HG03432 (cell line): ENCODE results near the gene GRK3.
"Not testable (repeated sequence)": the region's sequence is repeated elsewhere in the genome, so short reads cannot be mapped to it uniquely, and the experiment has no call there.

Experiments used
- ATAC-seq: cut with Tn5 transposase; IDR thresholded peaks from one replicate; pipeline ENCODE4 v1.9.1; 2021; ENCODE audit warnings: mild to moderate bottlenecking, moderate library complexity; ENCODE audit not compliant: unreplicated experiment

The GRK3 gene

DNA sequence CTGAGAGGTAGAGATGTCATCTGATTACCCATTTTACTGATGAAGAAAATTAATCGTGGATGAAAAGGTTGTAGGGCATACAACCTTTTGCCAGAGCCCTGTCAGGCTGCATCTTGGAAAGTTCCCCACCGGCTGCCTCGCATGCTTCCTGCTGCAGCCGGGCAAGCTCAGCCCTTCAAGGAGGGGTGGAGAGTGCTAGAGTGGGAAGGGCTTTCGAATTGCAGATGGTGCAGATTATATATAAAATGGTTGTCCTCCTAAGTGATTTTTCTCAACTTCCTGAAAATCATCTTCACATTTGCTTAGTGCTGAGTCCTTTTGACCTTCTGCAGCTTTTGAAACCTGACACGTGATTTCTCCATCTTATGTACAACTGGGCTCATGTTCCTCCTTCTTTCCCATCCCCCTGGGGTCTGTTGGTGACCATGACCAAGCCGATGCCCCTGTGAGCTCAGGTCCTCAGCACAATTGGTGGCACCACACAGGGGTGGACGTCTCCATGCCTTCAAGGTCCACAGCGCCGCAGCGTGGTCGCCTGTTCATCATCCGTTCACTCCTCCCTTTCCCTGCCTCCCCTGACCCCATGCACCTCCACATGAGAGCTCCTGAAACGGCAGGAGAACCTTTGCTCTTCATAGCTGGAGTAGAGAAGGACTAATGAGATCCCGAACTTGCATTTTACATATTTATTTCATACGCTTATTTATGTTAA is 129.9 kb downstream of the GRK3 start:
- ATAC-seq = no peak

- no peak for ATAC-seq
Observed at GRCh38 chr22:25695146-25695545, 130.7 kb downstream of the GRK3 start.

DNA sequence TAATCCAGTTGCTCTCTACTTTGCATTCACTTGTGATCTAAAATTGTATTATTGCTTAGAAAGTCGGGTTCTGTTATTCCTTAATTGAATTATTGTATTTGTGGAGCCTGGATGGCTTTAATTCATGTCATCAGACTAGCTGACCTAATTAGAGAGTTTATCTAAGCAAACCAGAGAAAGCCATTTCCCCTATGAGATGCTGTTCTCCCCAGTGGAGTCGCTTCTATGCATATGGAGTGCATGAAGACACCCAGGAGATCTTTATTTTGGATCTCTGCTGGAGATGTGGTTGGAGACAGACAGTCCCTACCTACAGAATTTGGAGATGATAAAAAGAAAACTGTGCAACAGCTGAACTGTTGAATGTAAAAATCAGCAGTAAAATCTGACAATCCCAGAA is 132.3 kb downstream of the GRK3 start:
- no peak for ATAC-seq

DNA sequence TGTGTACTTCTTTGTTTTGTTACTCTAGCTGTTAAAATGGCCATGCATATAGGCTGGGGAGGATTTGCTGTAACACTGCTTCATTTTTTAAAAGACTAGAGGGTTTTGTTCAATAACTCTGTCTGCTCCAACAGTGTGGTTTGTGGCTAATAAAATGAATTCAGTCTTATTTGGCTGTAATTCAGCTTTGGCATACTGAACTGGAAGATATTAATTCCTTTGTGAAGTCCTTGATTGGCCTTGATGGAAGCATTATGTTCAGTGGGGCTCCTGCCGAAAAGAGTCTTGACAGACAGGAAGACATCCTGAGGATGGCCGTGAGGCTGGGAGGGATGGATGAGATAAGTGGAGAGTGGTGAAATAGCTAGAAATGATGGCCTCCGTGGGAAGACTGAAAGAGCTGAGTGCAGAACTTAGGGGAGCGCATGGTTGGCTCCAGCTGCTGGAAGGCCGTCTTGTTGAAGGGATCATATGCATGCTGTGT is 132.7 kb downstream of the GRK3 start:
- ATAC-seq = no peak

- ATAC-seq = no peak
Observed at GRCh38 chr22:25697978-25698377, 133.5 kb downstream of the GRK3 start.

- no peak for ATAC-seq
Observed at GRCh38 chr22:25698461-25698860, 134.0 kb downstream of the GRK3 start.

- ATAC-seq = no peak
Observed at GRCh38 chr22:25698978-25699377, 134.5 kb downstream of the GRK3 start.

- no peak for ATAC-seq
Observed at GRCh38 chr22:25701056-25701780, 136.7 kb downstream of the GRK3 start.

DNA sequence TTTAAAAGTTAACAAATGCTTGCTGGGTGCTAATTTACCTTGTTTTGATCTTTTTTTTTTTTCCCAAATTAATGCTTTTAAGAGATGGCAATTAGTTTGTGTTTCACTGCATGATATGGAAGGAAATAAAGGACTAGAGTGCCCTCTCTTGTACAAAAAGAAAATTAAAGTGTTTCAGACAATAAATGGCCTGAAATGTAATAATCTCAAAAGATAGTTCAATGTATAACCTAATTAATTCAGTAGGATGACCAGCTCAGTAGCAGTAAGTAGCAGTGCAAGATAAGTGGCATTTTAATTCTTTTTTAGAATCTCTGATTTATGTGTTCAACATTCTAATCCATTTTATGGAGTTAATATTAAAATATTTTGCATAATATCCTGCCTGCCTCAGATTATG is 137.6 kb downstream of the GRK3 start:
- no peak for ATAC-seq

- no peak for ATAC-seq
Observed at GRCh38 chr22:25702571-25703167, 138.2 kb downstream of the GRK3 start.

DNA sequence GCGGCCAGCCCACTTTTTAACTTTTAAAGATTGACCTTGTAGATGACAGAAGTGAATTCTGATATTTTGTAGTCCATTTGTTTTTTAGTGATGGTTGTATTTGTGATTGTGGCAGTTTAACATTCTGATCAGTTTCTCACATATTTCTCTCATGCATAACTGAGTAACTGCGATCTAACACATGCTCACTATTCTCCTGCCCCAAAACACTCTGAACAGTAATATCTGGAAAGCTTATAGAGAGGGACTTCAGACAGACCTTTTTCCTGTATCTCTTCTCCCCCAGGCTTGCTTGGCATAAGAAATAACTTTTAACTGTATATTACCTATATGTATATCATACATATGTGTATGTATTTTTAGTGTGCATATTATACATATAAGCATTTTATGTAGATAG is 140.2 kb downstream of the GRK3 start:
- ATAC-seq = no peak

DNA sequence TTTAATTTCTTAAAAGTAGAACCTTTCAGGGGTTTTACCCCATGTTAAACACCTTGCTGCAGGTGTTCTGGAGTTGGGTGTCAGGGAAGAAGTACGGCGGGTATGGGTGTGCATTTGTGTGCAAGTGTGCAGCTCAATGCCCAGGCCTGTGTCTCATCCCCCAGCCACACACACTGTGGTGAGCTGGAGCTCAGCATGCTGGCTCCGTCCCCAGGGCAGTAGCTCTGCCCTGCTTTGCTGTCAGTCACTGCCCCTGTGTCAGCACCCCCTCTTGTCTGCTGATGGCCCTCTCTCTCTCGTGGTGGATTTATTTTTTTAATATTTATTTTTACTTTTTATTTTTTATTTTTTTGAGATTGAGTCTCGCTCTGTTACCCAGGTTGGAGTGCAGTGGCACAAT is 141.7 kb downstream of the GRK3 start:
- ATAC-seq = no peak

GRCh38 chr22:25708430-25708829 is 144.0 kb downstream of the GRK3 start:
- not testable (repeated sequence) for ATAC-seq

DNA sequence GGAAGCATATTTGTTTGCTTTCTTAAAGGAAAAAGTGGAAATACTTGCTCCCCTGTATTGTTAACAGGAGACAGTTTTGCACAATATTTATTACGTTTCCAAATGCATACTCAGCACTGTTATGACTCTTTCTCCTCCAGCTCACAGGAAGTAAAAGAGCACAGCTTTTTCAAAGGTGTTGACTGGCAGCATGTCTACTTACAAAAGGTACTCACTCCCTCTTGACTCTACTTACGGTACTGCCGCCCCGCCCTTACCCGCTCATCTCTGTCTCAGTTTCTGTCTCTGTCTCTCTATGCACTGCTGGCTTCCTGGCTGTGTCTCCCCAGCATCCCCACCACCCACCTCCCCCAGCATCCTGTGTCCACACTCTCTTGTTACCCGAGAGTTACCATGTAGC is 145.3 kb downstream of the GRK3 start:
- no peak for ATAC-seq

DNA sequence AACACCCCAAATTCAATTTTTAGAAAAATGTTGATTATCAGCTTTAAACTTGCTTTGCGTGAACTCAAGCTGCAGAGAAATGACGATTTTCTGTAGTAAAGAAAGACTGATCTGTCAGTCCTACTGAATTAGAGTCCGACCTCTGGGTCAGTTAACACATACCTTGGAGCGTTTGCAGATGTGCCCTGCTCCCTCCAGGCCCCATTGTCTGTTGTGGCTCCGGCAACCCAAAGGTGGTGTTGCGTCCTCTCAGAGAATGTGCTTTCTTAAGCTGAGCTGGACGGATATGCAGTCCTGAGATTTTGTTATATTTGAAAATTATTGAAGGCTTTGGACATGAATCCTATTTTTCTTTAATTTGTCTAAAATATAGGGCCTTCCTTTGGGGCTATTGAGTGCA is 146.0 kb downstream of the GRK3 start:
- ATAC-seq = no peak

GRCh38 chr22:25711491-25711890 is 147.0 kb downstream of the GRK3 start:
- no peak for ATAC-seq

DNA sequence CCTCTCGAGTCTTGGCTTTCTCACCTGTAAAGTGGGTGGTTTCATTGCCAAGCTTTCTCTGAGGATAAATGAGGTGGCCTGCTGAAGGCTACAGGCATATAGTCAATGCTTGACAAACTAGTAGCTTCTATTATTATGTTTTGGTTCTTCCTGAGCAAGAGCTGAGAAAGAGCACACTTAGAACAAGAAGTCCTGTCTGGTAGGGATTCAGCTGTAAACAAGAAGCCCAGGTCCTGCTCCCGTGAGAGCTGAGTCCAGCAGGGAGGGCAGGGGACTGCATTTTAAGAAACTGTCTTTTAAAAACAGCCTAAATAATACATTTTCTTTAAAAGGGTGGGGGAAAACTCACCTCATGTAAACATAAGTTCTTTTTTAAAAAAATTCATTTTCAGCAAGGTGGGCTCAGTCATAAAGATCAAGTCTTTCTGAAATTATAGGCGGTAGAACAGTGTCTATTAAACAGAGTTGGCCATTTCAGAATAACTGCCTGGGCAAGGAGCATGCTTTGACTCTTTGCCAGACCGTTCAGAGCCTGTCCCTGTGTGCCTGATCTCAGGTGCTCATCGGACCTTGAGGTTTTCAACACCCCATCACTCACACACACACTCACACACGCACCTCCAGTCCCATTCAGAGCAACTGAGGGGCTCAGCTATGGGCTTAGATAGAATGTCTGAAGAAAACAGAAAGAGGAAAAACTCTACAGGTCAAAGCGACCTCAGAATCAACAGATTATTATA is 148.4 kb downstream of the GRK3 start:
- no peak for ATAC-seq

GRCh38 chr22:25714070-25714469 is 149.6 kb downstream of the GRK3 start:
- ATAC-seq = no peak

DNA sequence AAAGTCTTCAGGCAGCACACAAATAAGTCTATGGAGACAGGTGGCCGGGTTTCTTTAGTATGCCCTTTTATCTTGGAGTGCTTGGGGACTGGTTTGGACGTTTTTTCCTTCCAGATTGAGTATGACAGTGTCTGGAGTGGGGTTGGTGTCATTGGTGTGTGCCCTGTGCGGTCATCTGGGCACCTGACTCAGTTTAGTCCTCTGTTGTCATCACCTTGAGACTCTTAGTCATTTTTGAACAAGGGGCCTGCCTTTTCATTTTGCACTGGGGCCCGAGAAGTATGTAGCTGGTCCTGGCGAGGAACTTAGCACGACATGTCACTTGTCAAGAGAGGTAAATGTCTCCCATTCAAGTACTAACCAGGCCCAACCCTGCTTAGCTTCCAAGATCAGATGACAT is 150.3 kb downstream of the GRK3 start:
- no peak for ATAC-seq

GRCh38 chr22:25716637-25717036 is 152.2 kb downstream of the GRK3 start:
- no peak for ATAC-seq

DNA sequence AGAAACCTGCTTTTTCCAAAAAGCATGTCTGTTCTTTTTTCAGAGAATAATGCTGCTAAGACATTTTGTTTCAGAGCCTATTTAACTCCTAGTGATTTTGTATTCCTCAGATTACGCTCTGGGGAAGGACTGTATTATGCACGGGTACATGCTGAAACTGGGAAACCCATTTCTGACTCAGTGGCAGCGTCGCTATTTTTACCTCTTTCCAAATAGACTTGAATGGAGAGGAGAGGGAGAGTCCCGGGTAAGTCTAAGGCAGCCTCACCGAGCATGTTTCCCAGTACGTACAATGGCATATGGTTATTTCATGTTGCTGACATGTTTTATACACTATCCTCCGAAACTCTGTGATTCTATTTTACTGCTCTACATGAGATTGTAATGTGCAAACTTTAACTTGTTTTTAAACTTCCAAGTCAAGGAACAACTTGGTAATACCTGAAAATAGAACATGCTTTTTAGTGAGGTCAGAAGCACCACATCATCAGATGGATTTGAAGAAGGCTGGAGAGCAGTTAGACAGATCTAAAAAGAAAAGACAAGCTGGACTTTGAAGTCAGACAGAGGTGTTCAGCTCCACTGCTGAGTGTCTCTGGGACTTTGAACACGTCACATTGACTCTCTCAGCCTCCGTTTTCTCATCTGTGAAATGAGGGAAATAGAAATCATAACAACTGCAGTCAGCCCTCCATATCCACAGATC is 153.8 kb downstream of the GRK3 start:
- ATAC-seq = no peak
